Spleen (tissue), 11 donors: Measurements from ENCODE around the gene KRTAP10-2. TPM values are rescaled to one million over a fixed set of nuclear protein-coding genes. Genes with fewer than 3 reads are reported as not detected.

Source experiments
- DNase-seq: peaks from one replicate; pipeline ENCODE4 v3.0.0-alpha.2; 2020
- H3K27ac ChIP-seq, 8 donors: fragments of 200-600 bp; sonication (generic) in 7 of 8; 1 replicate in 4 of 8; 2 replicates in 4 of 8; pipeline versions ENCODE4 v1.5.0 to v1.8.0; 2016 to 2021; ENCODE audit warnings: inconsistent platforms in 4 of 8, mild to moderate bottlenecking in 4 of 8, moderate library complexity in 1 of 8
- H3K27me3 ChIP-seq, 7 donors: fragments of 200-600 bp; sonication (generic) in 6 of 7; replicated peaks in 1 of 7; 1 replicate in 4 of 7; 2 replicates in 3 of 7; pipeline versions ENCODE4 v1.5.0 to v1.8.0; 2016 to 2021; ENCODE audit warnings: inconsistent platforms in 3 of 7, mild to moderate bottlenecking in 1 of 7
- H3K36me3 ChIP-seq, 6 donors: fragments of 200-600 bp; sonication (generic) in 5 of 6; 1 replicate in 4 of 6; 2 replicates in 2 of 6; pipeline versions ENCODE4 v1.5.0 to v1.8.0; 2016 to 2021; ENCODE audit warnings: inconsistent platforms in 2 of 6
- H3K4me1 ChIP-seq, 6 donors: fragments of 200-600 bp; sonication (generic) in 5 of 6; 1 replicate in 3 of 6; 2 replicates in 3 of 6; pipeline versions ENCODE4 v1.5.0 to v1.8.0; 2016 to 2021; ENCODE audit warnings: inconsistent platforms in 3 of 6
- H3K4me3 ChIP-seq, 8 donors: fragments of 200-600 bp; sonication (generic) in 7 of 8; 1 replicate in 4 of 8; 2 replicates in 4 of 8; pipeline versions ENCODE4 v1.5.0 to v1.8.0; 2016 to 2021; ENCODE audit warnings: inconsistent platforms in 4 of 8, mild to moderate bottlenecking in 4 of 8, moderate library complexity in 2 of 8
- H3K9me3 ChIP-seq, 8 donors: fragments of 200-600 bp; sonication (generic) in 7 of 8; 1 replicate in 4 of 8; 2 replicates in 4 of 8; pipeline versions ENCODE4 v1.5.0 to v1.8.0; 2016 to 2021; ENCODE audit warnings: inconsistent platforms in 4 of 8
- POLR2A ChIP-seq, 3 donors: fragments of 450-650 bp; IDR thresholded peaks; one replicate each; pipeline ENCODE4 v1.5.1; 2017; ENCODE audit warnings: antibody characterized with exemption in 3 of 3, mild to moderate bottlenecking in 1 of 3
- POLR2AphosphoS5 ChIP-seq, 3 donors: sonication (generic); formaldehyde crosslinking; IDR thresholded peaks; one replicate each; pipeline ENCODE4 v1.5.1; 2017; ENCODE audit warnings: antibody characterized with exemption in 3 of 3
- WGBS, 5 donors: extraction: QIAGEN DNeasy Blood & Tissue Kit in 3 of 5; methylation state at CpG; one replicate each; pipeline versions ENCODE4 v1.1.5 to v1.1.7; 2013 to 2018; 5-methylcytosine and 5-hydroxymethylcytosine counted together
- intact Hi-C: fragments of 100-400 bp; cut with DNase I; formaldehyde crosslinking; loops from one replicate; pipeline ENCODE4 v1.15.0; 2023; ENCODE audit warnings: low total_unique reads
- polyA plus RNA-seq, 3 donors: library from polyadenylated mRNA; stranded (reverse); fragments of 200-250 nt; gene quantifications; one replicate each; pipeline ENCODE4 v1.2.1, GENCODE V29; 2013
- total RNA-seq, 7 donors: library from RNA; depleted of rRNA in 3 of 7; stranded (reverse); fragments of >200 nt in 3 of 7; fragmentation: NEBNext Ultra II Directional in 4 of 7; extraction: Animal tissue kit (Norgen Biotek cat#: 25700) in 4 of 7; gene quantifications; one replicate each; pipeline versions ENCODE4 v1.1.0 to v1.2.1, GENCODE V29; 2016 to 2021
- TF ChIP-seq, protein P1 (sequence below), 11 experiments: fragments of 200-600 bp in 7 of 11; fragments of 450-650 bp in 4 of 11; sonication (generic) in 4 of 11; IDR thresholded peaks in 8 of 11; conservative IDR thresholded peaks in 3 of 11; 1 replicate in 7 of 11; 2 replicates in 4 of 11; pipeline versions ENCODE4 v1.4.0 to v1.8.0; 2016 to 2021; ENCODE audit warnings: antibody characterized with exemption in 11 of 11, inconsistent platforms in 4 of 11, mild to moderate bottlenecking in 1 of 11
- donor health status: healthy with polysubstance abuse.
- donor health status: DM: no; HTN: no; CAD: no; lungs with moderate emphysema.
- donor health status: DM: no; HTN: no; CAD: no.
- donor health status: Bipolar disorder and iron deficiency.
- donor health status: healthy.
- donor health status: DM: no; HTN: no; CAD: no.
- donor health status: DM: yes; HTN: yes; CAD: no.

Gene KRTAP10-2
- total and polyA plus RNA-seq, 10 donors: not detected

DNA sequence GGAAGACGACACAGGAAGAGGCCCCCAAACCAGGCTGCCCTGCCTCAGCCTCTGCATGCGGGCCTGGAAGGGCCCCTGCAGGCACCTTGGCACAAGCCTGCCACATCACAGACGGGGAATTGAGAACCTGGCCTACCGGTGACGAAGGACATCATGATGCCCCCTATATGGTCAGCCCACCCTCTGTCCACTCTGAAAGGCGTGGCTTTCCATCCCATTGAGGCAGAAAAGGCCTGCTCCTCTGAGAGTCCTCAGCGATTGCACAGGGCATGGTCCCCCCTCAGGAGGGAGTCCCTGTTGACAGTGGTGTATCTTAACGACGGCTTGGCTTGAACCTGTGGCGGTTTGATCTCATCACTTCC lies 22.7 kb downstream of the KRTAP10-2 start:
- H3K4me1 ChIP-seq: no peaks in the 10 kb centered on the region
- no peak for DNase-seq
- H3K9me3 ChIP-seq: no peaks in the 10 kb centered on the region
- WGBS, 5 donors: 85 to 90% (median 86%) methylated on average over 5 to 10 of the region's 10 CpGs
- TF ChIP-seq POLR2AphosphoS5 (IDR thresholded peaks at IDR 0.05): no peak
- TF ChIP-seq POLR2A (IDR thresholded peaks at IDR 0.05): no peak
- TF ChIP-seq, protein P1, sequence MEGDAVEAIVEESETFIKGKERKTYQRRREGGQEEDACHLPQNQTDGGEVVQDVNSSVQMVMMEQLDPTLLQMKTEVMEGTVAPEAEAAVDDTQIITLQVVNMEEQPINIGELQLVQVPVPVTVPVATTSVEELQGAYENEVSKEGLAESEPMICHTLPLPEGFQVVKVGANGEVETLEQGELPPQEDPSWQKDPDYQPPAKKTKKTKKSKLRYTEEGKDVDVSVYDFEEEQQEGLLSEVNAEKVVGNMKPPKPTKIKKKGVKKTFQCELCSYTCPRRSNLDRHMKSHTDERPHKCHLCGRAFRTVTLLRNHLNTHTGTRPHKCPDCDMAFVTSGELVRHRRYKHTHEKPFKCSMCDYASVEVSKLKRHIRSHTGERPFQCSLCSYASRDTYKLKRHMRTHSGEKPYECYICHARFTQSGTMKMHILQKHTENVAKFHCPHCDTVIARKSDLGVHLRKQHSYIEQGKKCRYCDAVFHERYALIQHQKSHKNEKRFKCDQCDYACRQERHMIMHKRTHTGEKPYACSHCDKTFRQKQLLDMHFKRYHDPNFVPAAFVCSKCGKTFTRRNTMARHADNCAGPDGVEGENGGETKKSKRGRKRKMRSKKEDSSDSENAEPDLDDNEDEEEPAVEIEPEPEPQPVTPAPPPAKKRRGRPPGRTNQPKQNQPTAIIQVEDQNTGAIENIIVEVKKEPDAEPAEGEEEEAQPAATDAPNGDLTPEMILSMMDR (IDR thresholded peaks at IDR 0.05 in 8 of 11, conservative IDR thresholded peaks at IDR 0.05 in 3 of 11): no peak
- no peaks in the 10 kb centered on the region for H3K36me3 ChIP-seq
- intact Hi-C loops: no loop called here
- H3K4me3 ChIP-seq: no peak overlapping the region
- no peak overlapping the region for H3K27ac ChIP-seq
- H3K27me3 ChIP-seq: peaks cover 0 to 40% (median 0%) of the 10 kb centered on the region in 7 donors

DNA sequence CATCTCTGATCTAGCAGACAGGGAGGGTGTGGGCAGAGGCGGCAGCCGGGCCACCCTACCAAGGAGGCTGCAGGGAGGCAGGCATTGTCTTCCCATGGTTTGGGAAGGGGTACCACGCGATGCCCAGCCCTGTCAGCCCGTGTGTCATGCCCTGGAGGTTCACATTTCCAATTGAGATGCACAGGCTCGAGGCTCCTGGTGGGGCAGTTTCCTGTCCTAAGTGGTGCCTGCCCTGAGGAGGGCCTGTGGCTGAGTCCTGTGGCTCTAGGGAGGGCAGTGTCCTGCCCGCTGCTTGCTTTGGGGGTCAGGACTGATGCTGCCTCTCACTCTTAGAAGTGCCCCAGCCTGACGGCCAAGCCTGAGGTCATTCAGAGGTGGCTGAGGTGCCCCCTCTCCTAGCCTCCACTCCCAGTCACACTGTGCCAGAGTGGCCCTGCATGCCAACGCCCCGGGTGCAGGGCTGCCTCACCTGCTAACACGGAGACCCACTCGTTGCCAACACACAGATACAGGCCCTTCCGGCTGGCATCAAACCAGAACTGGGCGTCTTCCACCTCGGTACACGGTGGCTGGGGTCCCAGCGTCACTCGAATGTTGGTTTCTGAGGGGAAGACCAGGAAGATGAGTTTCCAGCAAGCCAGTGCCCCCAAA lies 23.2 kb downstream of the KRTAP10-2 start:
- Histone ChIP-seq H3K9me3 (no peaks in the 10 kb centered on the region), H3K27ac (no peak overlapping the region), H3K27me3 (peaks cover 0 to 38% (median 0%) of the 10 kb centered on the region in 7 donors), H3K36me3 (no peaks in the 10 kb centered on the region), H3K4me3 (no peak overlapping the region), H3K4me1 (no peaks in the 10 kb centered on the region)
- 82 to 88% (median 86%) methylated on average over 10 to 18 of the region's 18 CpGs for WGBS, 5 donors
- peak; percentile 47 for DNase-seq
- TF ChIP-seq, protein P1 (IDR thresholded peaks at IDR 0.05 in 8 of 11, conservative IDR thresholded peaks at IDR 0.05 in 3 of 11): no peak
- TF ChIP-seq POLR2A (IDR thresholded peaks at IDR 0.05) (no peak), POLR2AphosphoS5 (IDR thresholded peaks at IDR 0.05) (no peak)
- intact Hi-C loops: no loop called here

GRCh38 chr21:44527156-44527982 lies 23.9 kb downstream of the KRTAP10-2 start:
- intact Hi-C loops: no loop called here
- H3K27ac ChIP-seq: no peak overlapping the region
- H3K36me3 ChIP-seq: no peaks in the 10 kb centered on the region
- no peaks in the 10 kb centered on the region for H3K9me3 ChIP-seq
- H3K4me1 ChIP-seq: no peaks in the 10 kb centered on the region
- no peak overlapping the region for H3K4me3 ChIP-seq
- TF ChIP-seq POLR2AphosphoS5 (IDR thresholded peaks at IDR 0.05): no peak
- TF ChIP-seq POLR2A (IDR thresholded peaks at IDR 0.05): no peak
- TF ChIP-seq, protein P1 (IDR thresholded peaks at IDR 0.05 in 8 of 11, conservative IDR thresholded peaks at IDR 0.05 in 3 of 11): no peak
- WGBS, 5 donors: 88 to 92% (median 88%) methylated on average over 37 of the region's 37 CpGs
- peaks cover 0 to 40% (median 0%) of the 10 kb centered on the region in 7 donors for H3K27me3 ChIP-seq
- no peak for DNase-seq
